ENCODE results near the gene CYB5RL.

DNA sequence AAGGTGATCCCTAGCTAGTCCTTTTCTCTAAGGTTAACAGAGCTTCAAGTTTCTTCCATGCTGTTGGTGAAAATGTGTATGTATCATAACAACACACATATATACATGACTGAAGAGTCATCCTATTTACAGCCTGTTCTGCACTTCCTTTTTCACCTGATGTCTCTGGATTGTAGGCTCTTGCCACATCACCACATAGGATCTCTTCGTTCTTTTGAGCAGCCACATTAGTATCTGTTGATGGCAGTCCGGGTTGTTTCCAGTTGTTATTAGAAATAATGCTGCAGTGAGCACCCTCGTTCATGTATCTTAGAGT is 19.8 kb upstream of the CYB5RL start:
- TF ChIP-seq, protein P1, sequence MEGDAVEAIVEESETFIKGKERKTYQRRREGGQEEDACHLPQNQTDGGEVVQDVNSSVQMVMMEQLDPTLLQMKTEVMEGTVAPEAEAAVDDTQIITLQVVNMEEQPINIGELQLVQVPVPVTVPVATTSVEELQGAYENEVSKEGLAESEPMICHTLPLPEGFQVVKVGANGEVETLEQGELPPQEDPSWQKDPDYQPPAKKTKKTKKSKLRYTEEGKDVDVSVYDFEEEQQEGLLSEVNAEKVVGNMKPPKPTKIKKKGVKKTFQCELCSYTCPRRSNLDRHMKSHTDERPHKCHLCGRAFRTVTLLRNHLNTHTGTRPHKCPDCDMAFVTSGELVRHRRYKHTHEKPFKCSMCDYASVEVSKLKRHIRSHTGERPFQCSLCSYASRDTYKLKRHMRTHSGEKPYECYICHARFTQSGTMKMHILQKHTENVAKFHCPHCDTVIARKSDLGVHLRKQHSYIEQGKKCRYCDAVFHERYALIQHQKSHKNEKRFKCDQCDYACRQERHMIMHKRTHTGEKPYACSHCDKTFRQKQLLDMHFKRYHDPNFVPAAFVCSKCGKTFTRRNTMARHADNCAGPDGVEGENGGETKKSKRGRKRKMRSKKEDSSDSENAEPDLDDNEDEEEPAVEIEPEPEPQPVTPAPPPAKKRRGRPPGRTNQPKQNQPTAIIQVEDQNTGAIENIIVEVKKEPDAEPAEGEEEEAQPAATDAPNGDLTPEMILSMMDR (IDR thresholded peaks at IDR 0.05): no peak
- no peak for TF ChIP-seq POLR2AphosphoS5 (IDR thresholded peaks at IDR 0.05)
- no peak for TF ChIP-seq POLR2A (IDR thresholded peaks at IDR 0.05)

Measured in stomach (tissue), 4 donors.